GM12878 (cell line): ENCODE measurements around the gene TAS1R2. TPM values are rescaled to one million over a fixed set of nuclear protein-coding genes. Genes with fewer than 3 reads are reported as not detected.

Experiments
- ATAC-seq: fragments of 200-7000 bp; cut with Tn5 transposase; 3 replicates; pipeline ENCODE4 v1.9.1; 2020; ENCODE audit warnings: mild to moderate bottlenecking, moderate library complexity
- BruUV-seq: library from RNA; stranded (reverse); fragments of 400-500 nt; replicated peaks from 2 replicates; lab custom pipeline; 2021; lab: Mats Ljungman, UMichigan
- CTCF ChIA-PET: fragments of 300-600 bp; sonication (Branson Sonifier 250); formaldehyde crosslinking; extraction: SDS; loops from one replicate; lab custom pipeline; 2021; ENCODE audit warnings: inconsistent platforms; lab: Yijun Ruan, JAX
- POLR2A ChIA-PET: fragments of 350-600 bp; formaldehyde crosslinking; extraction: SDS; loops from one replicate; lab custom pipeline; 2021; ENCODE audit warnings: inconsistent platforms; lab: Charles Lee
- RAD21 ChIA-PET: fragments of 300-600 bp; sonication (Branson Sonifier 250); formaldehyde crosslinking; loops from one replicate; lab custom pipeline; 2023; ENCODE audit warnings: antibody characterized with exemption; ENCODE audit not compliant: unreplicated experiment; lab: Charles Lee
- SMC1A ChIA-PET: fragments of 300-600 bp; sonication (Branson Sonifier 250); formaldehyde crosslinking; loops from one replicate; lab custom pipeline; 2023; ENCODE audit not compliant: unreplicated experiment, uncharacterized antibody; lab: Charles Lee
- DNase-seq: peaks from one replicate; pipeline ENCODE4 v3.0.0-alpha.2; 2011; ENCODE audit warnings: low read depth, low spot score
- FAIRE-seq: peaks from 3 replicates; lab custom pipeline; 2011; peaks lifted over from hg19 to GRCh38; lab: Jason Lieb, UNC
- H2AFZ ChIP-seq: 2 replicates; pipeline ENCODE4 v1.6.0; 2011; ENCODE audit warnings: low read depth, low read length, control low read depth; ENCODE audit not compliant: control insufficient read depth
- H3K27ac ChIP-seq: 2 replicates; pipeline ENCODE4 v1.5.1; 2011; ENCODE audit warnings: control low read depth; ENCODE audit not compliant: control insufficient read depth, insufficient read depth
- H3K27me3 ChIP-seq, 2 experiments: replicated peaks in 1 of 2; 2 replicates each; pipeline versions ENCODE4 v1.6.0 to v1.6.1; 2011; ENCODE audit warnings: low read length in 1 of 2; ENCODE audit not compliant: control insufficient read depth in 2 of 2, insufficient read depth in 2 of 2
- H3K36me3 ChIP-seq, 2 experiments: 2 replicates each; pipeline ENCODE4 v1.5.1; 2011; ENCODE audit warnings: low read length in 1 of 2; ENCODE audit not compliant: control insufficient read depth in 2 of 2, insufficient read depth in 2 of 2
- H3K4me1 ChIP-seq: 2 replicates; pipeline ENCODE4 v1.6.1; 2011; ENCODE audit warnings: mild to moderate bottlenecking, low read length, moderate library complexity, mixed read lengths; ENCODE audit not compliant: control insufficient read depth, insufficient read depth
- H3K4me2 ChIP-seq: 2 replicates; pipeline ENCODE4 v1.6.0; 2011; ENCODE audit warnings: control low read depth; ENCODE audit not compliant: control insufficient read depth, insufficient read depth
- H3K4me3 ChIP-seq: fragments of 200-600 bp; sonication (generic); 2 replicates; pipeline ENCODE4 v1.5.1; 2016
- H3K79me2 ChIP-seq: 2 replicates; pipeline ENCODE4 v1.6.0; 2011; ENCODE audit warnings: low read length; ENCODE audit not compliant: control insufficient read depth, insufficient read depth
- H3K9ac ChIP-seq: 2 replicates; pipeline ENCODE4 v1.8.0; 2011; ENCODE audit warnings: low read length, control low read depth, mixed read lengths; ENCODE audit not compliant: control insufficient read depth, insufficient read depth
- H3K9me3 ChIP-seq: replicated peaks from 3 replicates; pipeline ENCODE4 v1.5.1; 2011; ENCODE audit warnings: mild to moderate bottlenecking, low read length; ENCODE audit not compliant: control insufficient read depth, insufficient read depth
- H4K20me1 ChIP-seq: 2 replicates; pipeline ENCODE4 v1.6.0; 2011; ENCODE audit not compliant: control insufficient read depth, insufficient read depth
- BRCA1 ChIP-seq: IDR thresholded peaks from 2 replicates; pipeline ENCODE4 v1.6.1; 2011; ENCODE audit warnings: low read depth, low read length, improper control_type of control experiment
- CEBPB ChIP-seq, 2 experiments: fragments of 150-350 bp in 1 of 2; IDR thresholded peaks; 2 replicates each; pipeline ENCODE4 v1.6.1; 2012 to 2014; ENCODE audit warnings: low read depth in 2 of 2, low read length in 2 of 2, borderline replicate concordance in 1 of 2, inconsistent platforms in 1 of 2
- DPF2 ChIP-seq: fragments of 450-650 bp; IDR thresholded peaks from 2 replicates; pipeline ENCODE4 v1.6.1; 2017; ENCODE audit warnings: mild to moderate bottlenecking
- E2F4 ChIP-seq: IDR thresholded peaks from 2 replicates; pipeline ENCODE4 v1.6.1; 2012; ENCODE audit warnings: low read depth, low read length, improper control_type of control experiment
- FOXK2 ChIP-seq: fragments of 450-650 bp; IDR thresholded peaks from 2 replicates; pipeline ENCODE4 v1.6.1; 2017; ENCODE audit warnings: mild to moderate bottlenecking, moderate library complexity
- GABPA ChIP-seq: IDR thresholded peaks from 2 replicates; pipeline ENCODE4 v1.6.1; 2014; ENCODE audit warnings: antibody characterized with exemption, low read depth, mild to moderate bottlenecking, inconsistent platforms
- HDAC6 ChIP-seq: fragments of 200-600 bp; sonication (generic); IDR thresholded peaks from one replicate; pipeline ENCODE4 v1.8.0; 2017; ENCODE audit warnings: antibody characterized with exemption; ENCODE audit not compliant: unreplicated experiment
- IRF4 ChIP-seq: IDR thresholded peaks from 2 replicates; pipeline ENCODE4 v1.6.1; 2011; ENCODE audit warnings: low read depth, low read length
- KLF5 ChIP-seq: fragments of 450-650 bp; IDR thresholded peaks from 2 replicates; pipeline ENCODE4 v1.6.1; 2014; ENCODE audit warnings: mild to moderate bottlenecking; ENCODE audit not compliant: partially characterized antibody
- MEF2B ChIP-seq: fragments of 450-650 bp; IDR thresholded peaks from 2 replicates; pipeline ENCODE4 v1.6.1; 2018; ENCODE audit warnings: mild to moderate bottlenecking, moderate library complexity; ENCODE audit not compliant: partially characterized antibody, poor library complexity, severe bottlenecking
- MYB ChIP-seq: fragments of 150-350 bp; IDR thresholded peaks from 2 replicates; pipeline ENCODE4 v1.6.1; 2014; ENCODE audit warnings: mild to moderate bottlenecking, low read depth, low read length, borderline replicate concordance
- RUNX3 ChIP-seq: IDR thresholded peaks from 2 replicates; pipeline ENCODE4 v1.6.1; 2012; ENCODE audit warnings: low read length, inconsistent platforms
- SMARCA5 ChIP-seq: fragments of 450-650 bp; IDR thresholded peaks from 2 replicates; pipeline ENCODE4 v1.6.1; 2017; ENCODE audit warnings: mild to moderate bottlenecking
- SREBF1 ChIP-seq: IDR thresholded peaks from 2 replicates; pipeline ENCODE4 v1.6.1; 2012; ENCODE audit warnings: mild to moderate bottlenecking, low read length
- SUPT20H ChIP-seq: IDR thresholded peaks from 2 replicates; pipeline ENCODE4 v1.6.1; 2011; ENCODE audit warnings: low read depth, mild to moderate bottlenecking, low read length, moderate library complexity, borderline replicate concordance; ENCODE audit not compliant: control insufficient read depth
- USF2 ChIP-seq: IDR thresholded peaks from 2 replicates; pipeline ENCODE4 v1.6.1; 2011; ENCODE audit warnings: low read depth, low read length, improper control_type of control experiment, borderline replicate concordance
- YY1 ChIP-seq: IDR thresholded peaks from 2 replicates; pipeline ENCODE4 v1.6.1; 2011; ENCODE audit warnings: low read depth, mild to moderate bottlenecking, low read length
- ZBED1 ChIP-seq: IDR thresholded peaks from 2 replicates; pipeline ENCODE4 v1.6.1; 2016; ENCODE audit warnings: borderline replicate concordance
- ZNF687 ChIP-seq: fragments of 450-650 bp; IDR thresholded peaks from 2 replicates; pipeline ENCODE4 v1.6.1; 2017; ENCODE audit warnings: mild to moderate bottlenecking, moderate library complexity
- WGBS: methylation state at CpG from one replicate; pipeline ENCODE4 v1.1.6; 2016; ENCODE audit warnings: low lambda C conversion rate; ENCODE audit not compliant: insufficient replicate concordance, insufficient coverage; ENCODE audit errors: missing lambda C conversion rate; 5-methylcytosine and 5-hydroxymethylcytosine counted together
- in situ Hi-C: fragments of 300-500 bp; cut with MboI; formaldehyde crosslinking; loops from 9 replicates; pipeline ENCODE4 v1.14.3; 2018; ENCODE audit warnings: mixed read lengths
- intact Hi-C: fragments of 100-400 bp; cut with micrococcal nuclease; formaldehyde crosslinking; loops from one replicate; pipeline ENCODE4 v1.14.2; 2022; ENCODE audit not compliant: unreplicated experiment
- polyA plus RNA-seq, 11 experiments: library from polyadenylated mRNA; depleted of rRNA in 4 of 11; unstranded in 6 of 11; stranded (reverse) in 5 of 11; fragments of >200 nt; fragmentation: Nextera tagmentation in 4 of 11; fragmentation: Illumina TruSeq in 1 of 11; extraction: Ambion mirVana in 4 of 11; extraction: Trizol in 1 of 11; gene quantifications; 1 replicate in 1 of 11; 2 replicates in 10 of 11; pipeline versions ENCODE4 v1.2.1 to v1.2.3, GENCODE V29; 2011 to 2016; ENCODE audit warnings: inconsistent platforms in 2 of 11, missing spikeins in 2 of 11, low read depth in 1 of 11
- total RNA-seq, 4 experiments: library from RNA; depleted of rRNA in 3 of 4; stranded (reverse); fragments of >200 nt in 3 of 4; fragmentation: Illumina TruSeq in 1 of 4; extraction: Trizol in 1 of 4; gene quantifications; 2 replicates each; pipeline versions ENCODE4 v1.2.1 to v1.2.3, GENCODE V29; 2013 to 2021

Gene TAS1R2
- total and polyA plus RNA-seq, 10 of the 15 experiments (the other 5 are each of a cell fraction or from before 2014, with no cell fraction given) = not detected

GRCh38 chr1:18811733-18812452 is 47.6 kb downstream of the TAS1R2 start:
- Histone ChIP-seq H3K79me2 (no peaks in the 10 kb centered on the region), H3K27ac (no peak overlapping the region), H3K9me3 (no peaks in the 10 kb centered on the region), H3K4me1 (no peaks in the 10 kb centered on the region), H2AFZ (no peak overlapping the region)
- RAD21 ChIA-PET = no interaction called here
- POLR2A ChIA-PET = no interaction called here
- no peak for DNase-seq
- intact Hi-C loops = no loop called here
- 12% methylated on average over 7 of the region's 7 CpGs for WGBS
- TF ChIP-seq IRF4 = no peak
- TF ChIP-seq SREBF1 = no peak
- no peak for TF ChIP-seq YY1
- TF ChIP-seq KLF5 = no peak
- no peak for TF ChIP-seq FOXK2
- no peak for TF ChIP-seq GABPA
- TF ChIP-seq USF2 = no peak
- TF ChIP-seq BRCA1 = no peak
- no peak for TF ChIP-seq MYB
- TF ChIP-seq SUPT20H = no peak
- no peak for TF ChIP-seq DPF2
- TF ChIP-seq ZBED1 = no peak
- TF ChIP-seq E2F4 = no peak
- no peak for TF ChIP-seq MEF2B
- no peak for TF ChIP-seq CEBPB (IDR thresholded peaks at IDR 0.05; ENCODE audit: borderline replicate concordance in 1 of 2, low read depth in 2 of 2, low read length in 2 of 2)
- TF ChIP-seq ZNF687 = no peak
- no peak for TF ChIP-seq SMARCA5
- no peak for TF ChIP-seq HDAC6
- TF ChIP-seq RUNX3 = no peak
- TF ChIP-seq, all 136 proteins: peak for 0
- SMC1A ChIA-PET = no interaction called here
- no peaks in the 10 kb centered on the region; the same call in 1 of the 2 replicates for H4K20me1 ChIP-seq
- CTCF ChIA-PET = interaction anchor here (2.2 kb wide), 1 partner anchor 9 kb away, joined by 6 read pairs; no protein-coding TSS in a partner anchor
- no peaks in the 10 kb centered on the region for H3K36me3 ChIP-seq
- in situ Hi-C loops = no loop called here
- BruUV-seq = no TSS peak
- H3K9ac ChIP-seq = no peak overlapping the region
- ATAC-seq (no peak), FAIRE-seq (no peak)
- H3K27me3 ChIP-seq = peaks cover 0 to 1% of the 10 kb centered on the region in 2 experiments; a peak in 3 of 4 replicates
- H3K4me2 ChIP-seq = no peak overlapping the region
- no peak overlapping the region for H3K4me3 ChIP-seq
